Measurements from ENCODE around the gene REEP2.
"Not testable (repeated sequence)": the region's sequence is repeated elsewhere in the genome, so short reads cannot be mapped to it uniquely, and the experiment has no call there.

REEP2 gene, protein sequence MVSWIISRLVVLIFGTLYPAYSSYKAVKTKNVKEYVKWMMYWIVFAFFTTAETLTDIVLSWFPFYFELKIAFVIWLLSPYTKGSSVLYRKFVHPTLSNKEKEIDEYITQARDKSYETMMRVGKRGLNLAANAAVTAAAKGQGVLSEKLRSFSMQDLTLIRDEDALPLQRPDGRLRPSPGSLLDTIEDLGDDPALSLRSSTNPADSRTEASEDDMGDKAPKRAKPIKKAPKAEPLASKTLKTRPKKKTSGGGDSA

GRCh38 chr5:138438724-138439476, at the start of gene REEP2:
Gene REEP2 (plus strand): TSS chr5:138439057. CDS start chr5:138439209, 152 bp downstream.
- peak; percentile 67 to 69 for DNase-seq (ENCODE audit: low read depth in 2 of 2)

GRCh38 chr5:138389332-138389731, 49.5 kb upstream of the REEP2 start:
- DNase-seq (ENCODE audit: low read depth in 2 of 2) = no peak

DNA sequence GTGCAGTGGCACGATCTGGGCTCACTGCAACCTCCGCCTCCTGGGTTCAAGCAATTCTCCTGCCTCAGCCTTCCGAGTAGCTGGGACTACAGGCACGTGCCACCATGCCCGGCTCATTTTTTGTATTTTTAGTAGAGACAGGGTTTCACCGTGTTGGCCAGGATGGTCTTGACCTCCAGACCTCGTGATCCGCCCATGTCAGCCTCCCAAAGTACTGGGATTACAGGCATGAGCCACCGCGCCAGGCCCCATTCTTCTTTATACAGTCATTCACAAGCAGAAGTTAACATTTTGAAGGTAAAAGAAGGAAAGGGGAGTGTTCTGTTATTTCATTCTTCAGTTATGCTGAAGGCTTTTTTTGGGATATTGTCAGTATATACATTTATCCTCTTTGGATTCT, 48.9 kb upstream of the REEP2 start:
- not testable (repeated sequence) for DNase-seq (ENCODE audit: low read depth in 2 of 2)

- no peak for DNase-seq (ENCODE audit: low read depth in 2 of 2)
Measured at GRCh38 chr5:138391859-138392386, 46.9 kb upstream of the REEP2 start.

GRCh38 chr5:138402640-138403039, 36.2 kb upstream of the REEP2 start:
- no peak for DNase-seq (ENCODE audit: low read depth in 2 of 2)

GRCh38 chr5:138408023-138408422, 30.8 kb upstream of the REEP2 start:
- DNase-seq (ENCODE audit: low read depth in 2 of 2) = no peak

DNA sequence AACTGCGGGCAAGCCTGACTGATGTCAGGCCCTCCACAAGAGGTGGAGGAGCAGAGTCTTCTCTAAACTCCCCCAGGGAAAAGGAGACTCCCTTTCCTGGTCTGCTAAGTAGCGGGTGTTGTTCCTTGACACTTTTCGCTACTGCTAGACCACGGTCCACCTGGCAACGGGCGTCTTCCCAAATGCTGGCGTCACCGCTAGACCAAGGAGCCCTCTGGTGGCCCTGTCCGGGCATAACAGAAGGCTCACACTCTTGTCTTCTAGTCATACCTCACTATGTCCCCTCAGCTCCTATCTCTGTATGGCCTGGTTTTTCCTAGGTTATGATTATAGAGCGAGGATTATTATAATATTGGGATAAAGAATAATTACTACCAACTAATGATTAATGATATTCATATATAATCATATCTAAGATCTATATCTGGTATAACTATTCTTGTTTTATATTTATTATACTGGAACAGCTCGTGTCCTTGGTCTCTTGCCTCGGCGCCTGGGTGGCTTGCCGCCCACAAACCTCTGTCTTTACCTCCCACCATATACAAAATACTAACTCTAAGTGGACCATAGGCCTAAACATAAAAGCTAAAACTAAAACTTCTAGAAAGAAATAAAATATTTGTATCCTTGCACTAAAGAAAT, 27.7 kb upstream of the REEP2 start:
- DNase-seq (ENCODE audit: low read depth in 2 of 2) = not testable (repeated sequence)

DNA sequence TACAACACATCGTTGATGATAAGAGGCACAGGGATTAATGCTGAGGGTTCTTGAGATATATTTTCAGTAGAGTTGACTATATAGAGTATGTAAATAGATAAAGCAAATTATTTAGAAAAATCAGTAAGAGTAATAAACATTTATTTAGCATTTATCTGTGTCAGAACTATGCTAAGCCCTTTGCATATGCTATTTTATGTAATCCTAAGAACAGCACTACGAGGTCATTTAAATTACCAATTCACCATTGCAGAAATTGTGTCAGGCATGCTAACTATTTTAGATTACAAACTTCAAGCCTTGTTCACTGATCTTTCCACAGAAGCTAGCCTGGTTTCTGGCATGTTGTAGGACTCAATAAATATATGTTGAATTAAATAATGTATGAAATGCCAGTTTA, 20.4 kb upstream of the REEP2 start:
- no peak for DNase-seq (ENCODE audit: low read depth in 2 of 2)

- DNase-seq (ENCODE audit: low read depth in 2 of 2) = no peak
Measured at GRCh38 chr5:138425079-138425478, 13.8 kb upstream of the REEP2 start.

GRCh38 chr5:138435943-138436342, 2.9 kb upstream of the REEP2 start:
- DNase-seq (ENCODE audit: low read depth in 2 of 2) = no peak

DNA sequence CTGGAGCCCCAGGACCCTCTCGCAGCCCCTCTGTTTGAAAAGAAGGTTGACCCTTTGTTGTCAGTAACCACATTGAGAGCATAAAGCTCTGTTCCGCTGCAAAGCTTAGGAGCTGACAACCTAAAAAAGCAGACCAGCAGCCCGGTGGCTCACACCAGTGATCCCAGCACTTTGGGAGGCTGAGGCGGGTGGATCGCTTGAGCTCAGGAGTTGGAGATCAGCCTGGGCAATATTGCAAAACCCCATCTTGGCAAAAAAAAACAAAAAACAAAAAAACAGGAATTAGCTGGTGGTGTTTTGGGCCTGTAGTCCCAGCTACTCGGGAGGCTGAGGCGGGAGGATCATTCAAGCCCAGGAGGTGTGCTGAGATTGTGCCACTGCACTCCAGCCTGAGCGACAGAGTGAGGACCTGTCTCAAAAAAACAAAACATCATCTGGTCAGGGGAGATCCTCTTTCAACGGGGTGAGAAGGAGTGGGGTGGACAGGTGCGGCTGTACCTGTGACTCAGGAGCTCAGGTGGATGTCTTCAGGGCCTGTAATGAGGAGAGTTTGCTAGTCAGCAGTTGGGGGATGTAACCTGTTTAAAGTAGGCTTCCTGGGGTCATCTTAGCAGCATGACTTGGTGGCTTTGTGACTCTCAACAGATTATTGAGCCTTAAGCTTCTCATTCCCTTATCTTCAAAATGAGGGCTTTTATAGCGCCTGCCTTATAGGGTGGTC, 694 bp upstream of the REEP2 start:
- DNase-seq (ENCODE audit: low read depth in 2 of 2) = no peak

DNA sequence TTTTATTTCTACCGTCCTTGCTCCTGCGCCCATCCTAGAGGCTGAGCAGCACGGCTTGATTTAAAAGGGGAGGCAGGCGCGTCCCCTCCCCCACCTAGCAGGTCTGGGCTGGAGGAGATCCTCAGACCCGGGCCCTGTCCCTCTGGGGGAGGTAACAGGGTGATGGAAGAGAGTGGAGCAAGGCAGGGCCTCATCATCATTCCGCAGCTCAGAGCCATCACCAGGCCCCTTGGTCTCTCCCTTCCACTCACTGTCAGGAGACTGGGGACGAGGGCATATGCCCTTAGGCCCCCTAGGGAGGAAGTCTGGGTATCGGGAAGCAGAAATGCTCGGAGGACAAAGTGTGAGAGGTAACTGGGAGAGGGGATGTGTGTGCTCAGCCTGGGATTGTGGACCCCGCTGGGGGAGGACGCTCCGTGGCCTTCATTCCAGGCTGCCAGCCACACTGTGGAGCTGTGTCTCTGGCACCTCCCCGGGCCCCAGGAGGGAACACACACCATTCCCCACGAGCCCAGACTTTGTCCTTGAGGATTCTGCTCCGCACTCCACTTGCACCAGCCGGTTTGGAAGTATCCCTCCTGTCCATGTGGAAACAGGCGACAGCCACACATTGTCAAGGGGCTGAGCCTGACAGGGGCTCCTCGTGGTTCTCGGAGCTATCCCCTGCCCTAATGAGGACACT, 761 bp downstream of the REEP2 start:
- no peak for DNase-seq (ENCODE audit: low read depth in 2 of 2)

DNA sequence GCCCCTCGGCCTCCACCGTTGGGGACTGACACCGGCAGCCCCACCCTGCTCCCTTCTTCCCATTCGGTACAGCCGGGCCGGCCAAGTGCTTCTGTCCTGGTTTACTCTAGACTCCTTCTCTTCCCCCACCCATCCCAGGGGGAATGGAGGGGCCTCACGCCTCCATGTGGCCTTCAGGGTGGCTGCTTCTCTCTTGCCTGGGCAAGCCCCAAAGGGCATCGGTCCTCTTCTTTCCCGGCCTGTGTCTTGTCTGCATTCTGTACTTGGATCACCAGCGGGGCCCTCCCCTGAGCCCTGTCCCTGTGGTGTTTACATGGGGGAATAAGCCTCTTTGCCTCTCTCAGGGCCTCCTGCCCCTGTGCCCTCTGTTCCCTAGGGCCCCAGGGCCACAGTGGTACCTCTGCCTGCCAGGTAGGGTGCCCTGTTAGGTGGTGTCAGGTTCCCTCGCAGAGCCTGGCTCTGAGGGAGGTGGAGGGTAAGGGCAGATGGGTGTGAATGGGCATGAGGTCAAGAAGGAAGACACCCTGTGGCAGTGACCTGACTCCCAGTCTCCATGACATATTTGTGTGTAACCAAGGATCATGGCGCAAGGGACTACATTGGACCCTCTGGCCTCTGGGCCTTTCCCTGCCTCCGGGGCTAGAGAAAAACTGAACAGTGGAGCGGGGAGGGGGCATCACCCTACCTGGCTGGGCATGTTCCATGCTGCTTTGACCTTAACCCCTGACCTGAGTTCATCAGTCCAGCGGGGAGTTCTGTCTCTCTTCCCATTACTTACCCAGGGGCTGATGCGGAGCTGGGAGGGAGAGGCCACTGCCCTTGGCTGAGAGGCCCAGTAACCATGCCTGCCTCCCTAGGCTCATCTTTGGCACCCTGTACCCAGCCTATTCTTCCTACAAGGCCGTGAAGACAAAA, 1.6 kb downstream of the REEP2 start:
- DNase-seq (ENCODE audit: low read depth in 2 of 2) = no peak

GRCh38 chr5:138441221-138441620, 2.4 kb downstream of the REEP2 start:
- DNase-seq (ENCODE audit: low read depth in 2 of 2) = no peak

DNA sequence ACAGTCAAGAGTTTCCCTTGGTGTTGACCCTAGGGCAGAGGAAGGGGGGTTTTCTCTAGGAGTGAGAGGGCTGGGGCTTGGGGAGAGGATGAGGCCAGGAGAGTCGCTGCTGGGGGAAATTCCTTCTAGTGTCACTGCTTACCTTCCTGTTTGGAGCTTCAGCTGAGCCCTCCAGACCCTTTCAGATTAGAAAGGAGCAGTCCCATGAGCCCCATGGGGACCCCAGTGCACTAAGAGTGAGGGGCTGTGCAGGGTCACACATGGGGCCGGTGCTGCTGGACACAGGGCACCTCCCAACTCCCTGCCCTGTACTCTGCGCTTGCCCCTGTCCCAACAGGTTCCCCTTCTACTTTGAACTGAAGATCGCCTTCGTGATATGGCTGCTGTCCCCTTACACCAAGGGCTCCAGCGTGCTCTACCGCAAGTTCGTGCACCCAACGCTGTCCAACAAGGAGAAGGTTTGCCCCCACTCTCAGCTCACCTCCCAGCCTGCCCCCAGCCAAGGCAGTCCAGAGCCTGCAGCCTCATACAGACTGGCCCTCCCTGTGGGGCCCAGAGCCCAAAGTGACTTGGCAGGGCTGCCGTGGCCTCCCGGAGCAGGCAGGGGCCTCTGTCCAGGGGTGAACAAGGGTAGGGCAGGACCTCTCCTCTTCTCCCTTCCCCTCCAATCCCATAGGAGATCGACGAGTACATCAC, 5.4 kb downstream of the REEP2 start:
- no peak for DNase-seq (ENCODE audit: low read depth in 2 of 2)

DNA sequence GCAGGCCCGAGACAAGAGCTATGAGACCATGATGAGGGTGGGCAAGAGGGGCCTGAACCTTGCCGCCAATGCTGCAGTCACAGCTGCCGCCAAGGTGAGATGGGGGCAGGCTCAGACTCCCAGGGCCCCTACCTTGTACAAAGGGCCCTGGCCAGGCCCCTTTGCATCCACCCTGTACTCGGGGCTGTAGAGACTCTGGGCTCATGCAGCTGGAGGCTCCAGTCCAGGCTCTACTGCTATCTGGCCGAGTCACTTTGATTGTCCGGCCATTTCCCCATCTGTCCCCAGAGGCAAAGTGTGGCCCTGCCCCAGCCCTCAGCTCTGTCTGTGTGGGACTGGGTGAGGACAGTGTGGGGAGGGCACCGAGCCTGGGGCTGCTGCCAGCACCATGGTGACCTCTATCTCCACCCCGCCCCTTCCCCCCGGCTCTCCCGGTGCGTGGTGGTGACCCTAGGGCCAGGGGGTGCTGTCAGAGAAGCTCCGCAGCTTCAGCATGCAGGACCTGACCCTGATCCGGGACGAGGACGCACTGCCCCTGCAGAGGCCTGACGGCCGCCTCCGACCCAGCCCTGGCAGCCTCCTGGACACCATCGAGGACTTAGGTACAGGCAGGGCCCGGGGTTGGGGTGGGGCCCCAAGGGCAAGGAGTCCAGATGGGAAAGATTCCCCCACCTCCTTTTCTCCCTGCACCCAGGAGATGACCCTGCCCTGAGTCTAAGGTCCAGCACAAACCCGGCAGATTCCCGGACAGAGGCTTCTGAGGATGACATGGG, 6.1 kb downstream of the REEP2 start:
- DNase-seq (ENCODE audit: low read depth in 2 of 2) = no peak

DNA sequence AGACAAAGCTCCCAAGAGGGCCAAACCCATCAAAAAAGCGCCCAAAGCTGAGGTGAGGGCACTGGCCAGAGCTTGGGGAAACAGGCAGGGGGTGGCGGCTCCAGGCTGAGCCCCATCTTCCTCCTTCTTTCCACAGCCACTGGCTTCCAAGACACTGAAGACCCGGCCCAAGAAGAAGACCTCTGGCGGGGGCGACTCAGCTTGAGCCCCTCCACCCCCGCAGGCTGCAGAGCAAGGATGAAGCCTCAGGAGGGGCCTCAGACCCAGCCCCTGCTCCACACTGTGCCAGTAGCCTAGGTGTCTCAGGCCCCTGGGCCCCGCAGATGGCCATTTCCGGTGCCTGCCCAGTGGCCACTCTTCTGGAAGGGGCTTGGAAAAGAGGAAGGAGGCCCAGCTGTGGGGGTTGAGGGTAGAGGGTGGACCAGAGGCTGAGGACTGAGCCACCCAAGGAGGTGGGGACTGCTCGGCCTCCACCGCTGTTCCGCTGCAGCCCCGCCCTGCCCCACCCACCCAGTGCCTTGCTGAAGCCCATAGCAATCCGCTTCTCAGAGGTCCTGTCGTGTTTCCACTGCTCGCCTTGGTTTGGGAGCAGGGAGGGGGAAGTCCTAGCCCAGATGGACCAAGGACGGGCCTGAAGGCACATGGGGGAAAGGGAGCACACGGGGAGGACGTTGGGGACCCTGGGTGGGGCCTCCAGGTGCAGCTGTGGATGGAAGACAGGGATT, 6.9 kb downstream of the REEP2 start:
- no peak for DNase-seq (ENCODE audit: low read depth in 2 of 2)

DNA sequence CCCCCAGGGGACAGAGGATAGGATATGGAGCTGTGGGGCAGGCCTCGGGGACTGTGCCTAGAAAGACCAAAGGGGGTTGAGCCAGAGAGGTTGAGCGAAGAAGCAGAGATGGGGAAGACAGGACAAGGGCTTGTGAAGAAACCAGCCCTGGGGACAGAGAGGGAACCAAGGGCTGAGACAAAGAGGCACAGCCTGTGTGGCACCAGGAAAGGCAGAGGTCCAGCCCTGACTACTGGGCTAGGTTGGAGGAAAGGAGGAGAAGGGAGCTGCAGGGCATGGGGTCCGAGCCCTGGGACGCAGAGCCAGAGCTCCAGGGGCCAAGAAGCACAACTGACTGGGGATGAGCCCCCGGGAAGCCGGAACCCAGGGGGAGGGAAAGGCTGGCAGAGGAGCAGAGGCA, 9.2 kb downstream of the REEP2 start:
- DNase-seq (ENCODE audit: low read depth in 2 of 2) = no peak
